GM12878 (cell line): ENCODE results near the gene CAMTA1. TPM values are rescaled to one million over a fixed set of nuclear protein-coding genes. Genes with fewer than 3 reads are reported as not detected.

Experiments used
- ATAC-seq: fragments of 200-7000 bp; cut with Tn5 transposase; 3 replicates; pipeline ENCODE4 v1.9.1; 2020; ENCODE audit warnings: mild to moderate bottlenecking, moderate library complexity
- BruUV-seq: library from RNA; stranded (reverse); fragments of 400-500 nt; replicated peaks from 2 replicates; lab custom pipeline; 2021; lab: Mats Ljungman, UMichigan
- CTCF ChIA-PET: fragments of 300-600 bp; sonication (Branson Sonifier 250); formaldehyde crosslinking; extraction: SDS; loops from one replicate; lab custom pipeline; 2021; ENCODE audit warnings: inconsistent platforms; lab: Yijun Ruan, JAX
- POLR2A ChIA-PET: fragments of 350-600 bp; formaldehyde crosslinking; extraction: SDS; loops from one replicate; lab custom pipeline; 2021; ENCODE audit warnings: inconsistent platforms; lab: Charles Lee
- RAD21 ChIA-PET: fragments of 300-600 bp; sonication (Branson Sonifier 250); formaldehyde crosslinking; loops from one replicate; lab custom pipeline; 2023; ENCODE audit warnings: antibody characterized with exemption; ENCODE audit not compliant: unreplicated experiment; lab: Charles Lee
- SMC1A ChIA-PET: fragments of 300-600 bp; sonication (Branson Sonifier 250); formaldehyde crosslinking; loops from one replicate; lab custom pipeline; 2023; ENCODE audit not compliant: unreplicated experiment, uncharacterized antibody; lab: Charles Lee
- DNase-seq: peaks from one replicate; pipeline ENCODE4 v3.0.0-alpha.2; 2011; ENCODE audit warnings: low read depth, low spot score
- FAIRE-seq: peaks from 3 replicates; lab custom pipeline; 2011; peaks lifted over from hg19 to GRCh38; lab: Jason Lieb, UNC
- H2AFZ ChIP-seq: 2 replicates; pipeline ENCODE4 v1.6.0; 2011; ENCODE audit warnings: low read depth, low read length, control low read depth; ENCODE audit not compliant: control insufficient read depth
- H3K27ac ChIP-seq: 2 replicates; pipeline ENCODE4 v1.5.1; 2011; ENCODE audit warnings: control low read depth; ENCODE audit not compliant: control insufficient read depth, insufficient read depth
- H3K27me3 ChIP-seq, 2 experiments: replicated peaks in 1 of 2; 2 replicates each; pipeline versions ENCODE4 v1.6.0 to v1.6.1; 2011; ENCODE audit warnings: low read length in 1 of 2; ENCODE audit not compliant: control insufficient read depth in 2 of 2, insufficient read depth in 2 of 2
- H3K36me3 ChIP-seq, 2 experiments: 2 replicates each; pipeline ENCODE4 v1.5.1; 2011; ENCODE audit warnings: low read length in 1 of 2; ENCODE audit not compliant: control insufficient read depth in 2 of 2, insufficient read depth in 2 of 2
- H3K4me1 ChIP-seq: 2 replicates; pipeline ENCODE4 v1.6.1; 2011; ENCODE audit warnings: mild to moderate bottlenecking, low read length, moderate library complexity, mixed read lengths; ENCODE audit not compliant: control insufficient read depth, insufficient read depth
- H3K4me2 ChIP-seq: 2 replicates; pipeline ENCODE4 v1.6.0; 2011; ENCODE audit warnings: control low read depth; ENCODE audit not compliant: control insufficient read depth, insufficient read depth
- H3K4me3 ChIP-seq: fragments of 200-600 bp; sonication (generic); 2 replicates; pipeline ENCODE4 v1.5.1; 2016
- H3K79me2 ChIP-seq: 2 replicates; pipeline ENCODE4 v1.6.0; 2011; ENCODE audit warnings: low read length; ENCODE audit not compliant: control insufficient read depth, insufficient read depth
- H3K9ac ChIP-seq: 2 replicates; pipeline ENCODE4 v1.8.0; 2011; ENCODE audit warnings: low read length, control low read depth, mixed read lengths; ENCODE audit not compliant: control insufficient read depth, insufficient read depth
- H3K9me3 ChIP-seq: replicated peaks from 3 replicates; pipeline ENCODE4 v1.5.1; 2011; ENCODE audit warnings: mild to moderate bottlenecking, low read length; ENCODE audit not compliant: control insufficient read depth, insufficient read depth
- H4K20me1 ChIP-seq: 2 replicates; pipeline ENCODE4 v1.6.0; 2011; ENCODE audit not compliant: control insufficient read depth, insufficient read depth
- BMI1 ChIP-seq: fragments of 450-650 bp; IDR thresholded peaks from 2 replicates; pipeline ENCODE4 v1.6.1; 2016; ENCODE audit warnings: mild to moderate bottlenecking, moderate library complexity, borderline replicate concordance
- CHD1 ChIP-seq: IDR thresholded peaks from 2 replicates; pipeline ENCODE4 v1.6.1; 2012; ENCODE audit warnings: low read depth, low read length, improper control_type of control experiment
- CHD4 ChIP-seq: fragments of 200-600 bp; sonication (generic); IDR thresholded peaks from 2 replicates; pipeline ENCODE4 v1.6.1; 2016; ENCODE audit warnings: mild to moderate bottlenecking
- EZH2 ChIP-seq: IDR thresholded peaks from 2 replicates; pipeline ENCODE4 v1.6.1; 2012; ENCODE audit warnings: low read depth, mild to moderate bottlenecking, control low read depth, inconsistent platforms, low read length, borderline replicate concordance; ENCODE audit not compliant: control insufficient read depth
- MLLT1 ChIP-seq: fragments of 450-650 bp; IDR thresholded peaks from 2 replicates; pipeline ENCODE4 v1.6.1; 2016; ENCODE audit warnings: mild to moderate bottlenecking
- MTA3 ChIP-seq: IDR thresholded peaks from 2 replicates; pipeline ENCODE4 v1.6.1; 2012; ENCODE audit warnings: low read length, inconsistent platforms, borderline replicate concordance
- NFYB ChIP-seq: IDR thresholded peaks from 2 replicates; pipeline ENCODE4 v1.6.1; 2011; ENCODE audit warnings: low read depth, mild to moderate bottlenecking, low read length, improper control_type of control experiment, moderate library complexity; ENCODE audit not compliant: insufficient read depth
- RAD51 ChIP-seq: fragments of 450-650 bp; IDR thresholded peaks from 2 replicates; pipeline ENCODE4 v1.6.1; 2016; ENCODE audit warnings: moderate library complexity, mild to moderate bottlenecking, inconsistent platforms
- SP1 ChIP-seq: IDR thresholded peaks from one replicate; pipeline ENCODE4 v1.6.1; 2011; ENCODE audit warnings: low read depth, low read length
- SPI1 ChIP-seq: IDR thresholded peaks from 2 replicates; pipeline ENCODE4 v1.6.1; 2011; ENCODE audit warnings: low read depth, mild to moderate bottlenecking, low read length, moderate library complexity, borderline replicate concordance; ENCODE audit not compliant: insufficient read depth
- SRF ChIP-seq, 2 experiments: IDR thresholded peaks; 2 replicates each; pipeline ENCODE4 v1.6.1; 2011; ENCODE audit warnings: low read depth in 2 of 2, low read length in 2 of 2, mild to moderate bottlenecking in 1 of 2, moderate library complexity in 1 of 2
- ZNF207 ChIP-seq: fragments of 450-650 bp; IDR thresholded peaks from 2 replicates; pipeline ENCODE4 v1.6.1; 2014; ENCODE audit warnings: antibody characterized with exemption, mild to moderate bottlenecking, borderline replicate concordance
- ZNF217 ChIP-seq: fragments of 450-650 bp; IDR thresholded peaks from 2 replicates; pipeline ENCODE4 v1.6.1; 2017; ENCODE audit warnings: antibody characterized with exemption, mild to moderate bottlenecking
- ZSCAN29 ChIP-seq: fragments of 450-650 bp; IDR thresholded peaks from 2 replicates; pipeline ENCODE4 v1.6.1; 2017; ENCODE audit warnings: mild to moderate bottlenecking, moderate library complexity
- ZZZ3 ChIP-seq: IDR thresholded peaks from 2 replicates; pipeline ENCODE4 v1.6.1; 2011; ENCODE audit warnings: low read depth; ENCODE audit not compliant: control insufficient read depth, insufficient read length
- WGBS: methylation state at CpG from one replicate; pipeline ENCODE4 v1.1.6; 2016; ENCODE audit warnings: low lambda C conversion rate; ENCODE audit not compliant: insufficient replicate concordance, insufficient coverage; ENCODE audit errors: missing lambda C conversion rate; 5-methylcytosine and 5-hydroxymethylcytosine counted together
- in situ Hi-C: fragments of 300-500 bp; cut with MboI; formaldehyde crosslinking; loops from 9 replicates; pipeline ENCODE4 v1.14.3; 2018; ENCODE audit warnings: mixed read lengths
- intact Hi-C: fragments of 100-400 bp; cut with micrococcal nuclease; formaldehyde crosslinking; loops from one replicate; pipeline ENCODE4 v1.14.2; 2022; ENCODE audit not compliant: unreplicated experiment
- polyA plus RNA-seq, 11 experiments: library from polyadenylated mRNA; depleted of rRNA in 4 of 11; unstranded in 6 of 11; stranded (reverse) in 5 of 11; fragments of >200 nt; fragmentation: Nextera tagmentation in 4 of 11; fragmentation: Illumina TruSeq in 1 of 11; extraction: Ambion mirVana in 4 of 11; extraction: Trizol in 1 of 11; gene quantifications; 1 replicate in 1 of 11; 2 replicates in 10 of 11; pipeline versions ENCODE4 v1.2.1 to v1.2.3, GENCODE V29; 2011 to 2016; ENCODE audit warnings: inconsistent platforms in 2 of 11, missing spikeins in 2 of 11, low read depth in 1 of 11
- total RNA-seq, 4 experiments: library from RNA; depleted of rRNA in 3 of 4; stranded (reverse); fragments of >200 nt in 3 of 4; fragmentation: Illumina TruSeq in 1 of 4; extraction: Trizol in 1 of 4; gene quantifications; 2 replicates each; pipeline versions ENCODE4 v1.2.1 to v1.2.3, GENCODE V29; 2013 to 2021

CAMTA1 gene
- total and polyA plus RNA-seq, 10 of the 15 experiments (the other 5 are each of a cell fraction or from before 2014, with no cell fraction given), result 37.7 to 148 (median 76.4) TPM

GRCh38 chr1:6975331-6976043, 190.2 kb downstream of the CAMTA1 start:
- ChIA-PET POLR2A (no interaction called here), CTCF (no interaction called here), RAD21 (no interaction called here), SMC1A (interaction anchor here (0.7 kb wide), 1 partner anchor 56 kb away, joined by 3 read pairs; no protein-coding TSS in a partner anchor)
- Histone ChIP-seq H3K27me3 (peaks cover 1 to 3% of the 10 kb centered on the region in 2 experiments; a peak in 1 of 4 replicates), H3K9me3 (no peaks in the 10 kb centered on the region; the same call in 2 of the 3 replicates), H2AFZ (no peak overlapping the region), H3K9ac (no peak overlapping the region), H3K27ac (no peak overlapping the region), H4K20me1 (no peaks in the 10 kb centered on the region), H3K4me2 (no peak overlapping the region), H3K79me2 (no peaks in the 10 kb centered on the region), H3K4me1 (no peaks in the 10 kb centered on the region), H3K4me3 (no peak overlapping the region), H3K36me3 (no peaks in the 10 kb centered on the region)
- ATAC-seq, result no peak
- no peak for DNase-seq
- intact Hi-C loops, result no loop called here
- no peak for FAIRE-seq
- WGBS, result 43% methylated on average over 16 of the region's 16 CpGs
- TF ChIP-seq BMI1 (no peak), EZH2 (no peak), ZNF207 (no peak), CHD1 (no peak), RAD51 (no peak), NFYB (no peak), ZZZ3 (no peak), ZSCAN29 (no peak), SPI1 (no peak), MLLT1 (no peak), ZNF217 (no peak), CHD4 (no peak), SRF (IDR thresholded peaks at IDR 0.05; ENCODE audit: low read depth in 2 of 2, low read length in 2 of 2) (no peak), SP1 (no peak), MTA3 (no peak)
- no TSS peak for BruUV-seq
- in situ Hi-C loops, result no loop called here
